H1 (cell line): Measurements from ENCODE around the gene CHD3. TPM values are rescaled to one million over a fixed set of nuclear protein-coding genes. Genes with fewer than 3 reads are reported as not detected.

Source experiments
- CTCF ChIA-PET: fragments of 300-600 bp; sonication (Branson Sonifier 250); formaldehyde crosslinking; loops from one replicate; lab custom pipeline; 2021; ENCODE audit not compliant: partially characterized antibody; lab: Charles Lee
- POLR2A ChIA-PET: fragments of 300-600 bp; sonication (Branson Sonifier 250); formaldehyde crosslinking; loops from one replicate; lab custom pipeline; 2021; ENCODE audit warnings: inconsistent platforms; ENCODE audit not compliant: partially characterized antibody; lab: Charles Lee
- DNase-seq, 2 experiments: peaks; one replicate each; pipeline versions ENCODE4 v3.0.0 to v3.0.0-alpha.2; 2010 to 2022; ENCODE audit warnings: low spot score in 2 of 2, low read depth in 1 of 2, mixed read lengths in 1 of 2
- FAIRE-seq: peaks from 2 replicates; lab custom pipeline; 2011; peaks lifted over from hg19 to GRCh38; lab: Jason Lieb, UNC
- H2AFZ ChIP-seq: 2 replicates; pipeline ENCODE4 v1.8.1; 2012; ENCODE audit warnings: low read length, inconsistent platforms
- H2AK5ac ChIP-seq: 2 replicates; pipeline ENCODE4 v1.6.1; 2013; ENCODE audit warnings: low read depth, low read length
- H2BK120ac ChIP-seq: replicated peaks from 2 replicates; pipeline ENCODE3; 2013; ENCODE audit warnings: low read depth, low read length, inconsistent platforms
- H2BK12ac ChIP-seq: 2 replicates; pipeline ENCODE4 v1.6.1; 2013; ENCODE audit warnings: low read depth, low read length
- H2BK15ac ChIP-seq: 2 replicates; pipeline ENCODE4 v1.6.1; 2013; ENCODE audit warnings: low read length
- H2BK20ac ChIP-seq: 2 replicates; pipeline ENCODE4 v1.6.1; 2013; ENCODE audit warnings: low read length
- H2BK5ac ChIP-seq: 2 replicates; pipeline ENCODE4 v1.6.1; 2013; ENCODE audit warnings: low read depth, low read length
- H3K14ac ChIP-seq: 2 replicates; pipeline ENCODE4 v1.6.1; 2013; ENCODE audit warnings: inconsistent platforms; ENCODE audit not compliant: insufficient read length
- H3K18ac ChIP-seq: 2 replicates; pipeline ENCODE4 v1.6.1; 2013; ENCODE audit warnings: low read length; ENCODE audit errors: extremely low read depth
- H3K23ac ChIP-seq: 2 replicates; pipeline ENCODE4 v1.6.1; 2013; ENCODE audit warnings: inconsistent platforms; ENCODE audit not compliant: insufficient read length
- H3K23me2 ChIP-seq: 2 replicates; pipeline ENCODE4 v1.6.1; 2013; ENCODE audit warnings: low read depth, low read length
- H3K27ac ChIP-seq: 2 replicates; pipeline ENCODE4 v1.6.1; 2011; ENCODE audit warnings: low read depth, low read length, inconsistent platforms
- H3K27me3 ChIP-seq, 4 experiments: replicated peaks in 1 of 4; 1 replicate in 1 of 4; 2 replicates in 3 of 4; pipeline versions ENCODE4 v1.6.1 to v1.8.1; 2011 to 2013; ENCODE audit warnings: low read length in 3 of 4, mild to moderate bottlenecking in 3 of 4, inconsistent platforms in 2 of 4, mixed read lengths in 2 of 4, moderate library complexity in 1 of 4; ENCODE audit not compliant: control insufficient read depth in 3 of 4, insufficient read depth in 3 of 4; ENCODE audit errors: extremely low read depth in 1 of 4
- H3K36me3 ChIP-seq, 4 experiments: 2 replicates each; pipeline versions ENCODE4 v1.6.1 to v1.8.1; 2011 to 2013; ENCODE audit warnings: mild to moderate bottlenecking in 4 of 4, low read length in 3 of 4, moderate library complexity in 2 of 4, control low read depth in 1 of 4, inconsistent platforms in 1 of 4; ENCODE audit not compliant: insufficient read depth in 4 of 4, control insufficient read depth in 2 of 4
- H3K4ac ChIP-seq: replicated peaks from 2 replicates; pipeline ENCODE3; 2013; ENCODE audit warnings: low read length, low read depth, mixed read lengths, inconsistent platforms; ENCODE audit not compliant: insufficient read length
- H3K4me1 ChIP-seq, 4 experiments: replicated peaks in 1 of 4; 1 replicate in 1 of 4; 2 replicates in 3 of 4; pipeline versions ENCODE4 v1.6.1 to v1.8.1; 2011 to 2013; ENCODE audit warnings: low read length in 3 of 4, inconsistent platforms in 2 of 4, mixed read lengths in 1 of 4; ENCODE audit not compliant: insufficient read depth in 4 of 4, control insufficient read depth in 3 of 4
- H3K4me2 ChIP-seq, 2 experiments: 2 replicates each; pipeline versions ENCODE4 v1.6.1 to v1.8.1; 2011 to 2013; ENCODE audit warnings: low read depth in 2 of 2, low read length in 2 of 2, control low read depth in 1 of 2, inconsistent platforms in 1 of 2, mild to moderate bottlenecking in 1 of 2; ENCODE audit not compliant: insufficient read depth in 1 of 2
- H3K4me3 ChIP-seq, 4 experiments: fragments of 200-600, 300-600 bp in 1 of 4; sonication (generic), shearing (Covaris generic), sonication (Bioruptor Twin) in 1 of 4; 2 replicates each; pipeline versions ENCODE4 v1.5.1 to v1.8.1; 2011 to 2016; ENCODE audit warnings: low read length in 4 of 4, low read depth in 3 of 4, control low read depth in 2 of 4, inconsistent platforms in 2 of 4, mild to moderate bottlenecking in 2 of 4, mixed read lengths in 1 of 4, moderate library complexity in 1 of 4; ENCODE audit not compliant: insufficient read depth in 2 of 4; ENCODE audit errors: extremely low read depth in 1 of 4
- H3K56ac ChIP-seq: replicated peaks from 2 replicates; pipeline ENCODE3; 2013; ENCODE audit warnings: low read depth, mild to moderate bottlenecking, mixed read lengths, low read length, inconsistent platforms; ENCODE audit not compliant: insufficient read length
- H3K79me1 ChIP-seq: 2 replicates; pipeline ENCODE4 v1.6.1; 2013; ENCODE audit warnings: low read depth, low read length, control low read depth
- H3K79me2 ChIP-seq, 2 experiments: 2 replicates each; pipeline versions ENCODE4 v1.6.1 to v1.8.1; 2012 to 2013; ENCODE audit warnings: low read length in 2 of 2, mild to moderate bottlenecking in 2 of 2, inconsistent platforms in 1 of 2; ENCODE audit not compliant: insufficient read depth in 2 of 2, control insufficient read depth in 1 of 2
- H3K9ac ChIP-seq, 4 experiments: replicated peaks in 1 of 4; 1 replicate in 1 of 4; 2 replicates in 3 of 4; pipeline versions ENCODE4 v1.6.1 to v1.8.1; 2011 to 2013; ENCODE audit warnings: low read depth in 3 of 4, low read length in 3 of 4, control low read depth in 2 of 4, mild to moderate bottlenecking in 2 of 4, moderate library complexity in 2 of 4, inconsistent platforms in 1 of 4; ENCODE audit errors: extremely low read depth in 1 of 4
- H3K9me3 ChIP-seq, 2 experiments: 2 replicates each; pipeline versions ENCODE4 v1.6.1 to v1.8.1; 2012 to 2013; ENCODE audit warnings: mild to moderate bottlenecking in 2 of 2, moderate library complexity in 2 of 2, control low read depth in 1 of 2, inconsistent platforms in 1 of 2, low read depth in 1 of 2, low read length in 1 of 2, mixed read lengths in 1 of 2; ENCODE audit not compliant: insufficient read depth in 2 of 2
- H4K20me1 ChIP-seq, 2 experiments: replicated peaks in 1 of 2; 2 replicates each; pipeline versions ENCODE3 to v1.8.1; 2011 to 2013; ENCODE audit warnings: inconsistent platforms in 2 of 2, low read length in 2 of 2, mild to moderate bottlenecking in 1 of 2; ENCODE audit not compliant: insufficient read depth in 2 of 2, control insufficient read depth in 1 of 2
- H4K5ac ChIP-seq: 2 replicates; pipeline ENCODE4 v1.6.1; 2013; ENCODE audit warnings: low read length, low read depth, mixed read lengths, inconsistent platforms; ENCODE audit not compliant: insufficient read length
- H4K8ac ChIP-seq: 2 replicates; pipeline ENCODE4 v1.8.0; 2013; ENCODE audit warnings: mild to moderate bottlenecking, moderate library complexity, low read length, inconsistent platforms; ENCODE audit not compliant: insufficient read depth; ENCODE audit errors: extremely low read depth
- H4K91ac ChIP-seq: replicated peaks from 2 replicates; pipeline ENCODE3; 2013; ENCODE audit warnings: low read length, mixed read lengths, inconsistent platforms; ENCODE audit not compliant: insufficient read length
- ATF2 ChIP-seq: IDR thresholded peaks from 2 replicates; pipeline ENCODE4 v1.6.1; 2012; ENCODE audit warnings: low read length, inconsistent platforms
- BACH1 ChIP-seq: IDR thresholded peaks from 2 replicates; pipeline ENCODE4 v1.6.1; 2012; ENCODE audit warnings: low read length, improper control_type of control experiment
- HDAC2 ChIP-seq, 2 experiments: fragments of 300-600 bp in 1 of 2; sonication (generic) in 1 of 2; IDR thresholded peaks; 2 replicates each; pipeline ENCODE4 v1.6.1; 2011 to 2012; ENCODE audit warnings: low read depth in 2 of 2, low read length in 2 of 2, mild to moderate bottlenecking in 2 of 2, moderate library complexity in 2 of 2, borderline replicate concordance in 1 of 2, inconsistent platforms in 1 of 2
- KDM4A ChIP-seq: IDR thresholded peaks from one replicate; pipeline ENCODE4 v1.7.1; 2012; ENCODE audit warnings: low read depth, mild to moderate bottlenecking, moderate library complexity, low read length, inconsistent platforms; ENCODE audit not compliant: severe bottlenecking
- MAX ChIP-seq: IDR thresholded peaks from 2 replicates; pipeline ENCODE4 v1.6.1; 2012; ENCODE audit warnings: inconsistent platforms
- NRF1 ChIP-seq: IDR thresholded peaks from 2 replicates; pipeline ENCODE4 v1.6.1; 2011; ENCODE audit warnings: mild to moderate bottlenecking, low read depth, low read length, improper control_type of control experiment
- POU5F1 ChIP-seq: IDR thresholded peaks from 2 replicates; pipeline ENCODE4 v1.6.1; 2011; ENCODE audit warnings: low read depth, mild to moderate bottlenecking, low read length, moderate library complexity
- RFX5 ChIP-seq: IDR thresholded peaks from 2 replicates; pipeline ENCODE4 v1.6.1; 2011; ENCODE audit warnings: low read depth, low read length, improper control_type of control experiment, borderline replicate concordance
- SP1 ChIP-seq: IDR thresholded peaks from 2 replicates; pipeline ENCODE4 v1.6.1; 2011; ENCODE audit warnings: low read depth, low read length
- SP2 ChIP-seq: IDR thresholded peaks from 2 replicates; pipeline ENCODE4 v1.6.1; 2012; ENCODE audit warnings: mild to moderate bottlenecking, low read length, inconsistent platforms
- TBP ChIP-seq: IDR thresholded peaks from 2 replicates; pipeline ENCODE4 v1.6.1; 2011; ENCODE audit warnings: low read depth, low read length, improper control_type of control experiment
- ZNF274 ChIP-seq: IDR thresholded peaks from 2 replicates; pipeline ENCODE4 v1.7.0; 2012; ENCODE audit warnings: low read length, borderline replicate concordance; ENCODE audit errors: extremely low read depth
- WGBS, 2 experiments: shearing (Covaris generic) in 1 of 2; methylation state at CpG; one replicate each; pipeline versions ENCODE4 v1.1.6 to v1.1.7; 2013 to 2015; ENCODE audit warnings: low lambda C conversion rate in 2 of 2, mixed read lengths in 2 of 2, inconsistent platforms in 1 of 2, low coverage in 1 of 2, missing lambda C conversion rate in 1 of 2; ENCODE audit not compliant: insufficient replicate concordance in 2 of 2, insufficient coverage in 1 of 2, insufficient read length in 1 of 2; ENCODE audit errors: extremely low coverage in 1 of 2, missing lambda C conversion rate in 1 of 2; 5-methylcytosine and 5-hydroxymethylcytosine counted together
- polyA plus RNA-seq, 7 experiments: library from polyadenylated mRNA; depleted of rRNA in 3 of 7; stranded (reverse) in 5 of 7; unstranded in 2 of 7; fragments of >200 nt in 5 of 7; fragments of 200-250 nt in 2 of 7; gene quantifications; 1 replicate in 5 of 7; 2 replicates in 1 of 7; 4 replicates in 1 of 7; pipeline versions ENCODE4 v1.2.1 to v1.2.3, GENCODE V29; 2011 to 2013; ENCODE audit warnings: missing spikeins in 2 of 7, mixed read lengths in 2 of 7
- total RNA-seq: library from RNA; stranded (reverse); fragmentation: NEBNext Ultra II Directional; extraction: Animal tissue kit (Norgen Biotek cat#: 25700); gene quantifications from 2 replicates; pipeline ENCODE4 v1.2.1, GENCODE V29; 2021

The CHD3 gene
- total and polyA plus RNA-seq, 2 of the 8 experiments (the other 6 are each of a cell fraction or from before 2014, with no cell fraction given): 12.3 to 12.9 TPM

- no peak overlapping the region for H2BK20ac ChIP-seq
- H3K79me2 ChIP-seq: no peaks in the 10 kb centered on the region
- no peak overlapping the region for H2BK15ac ChIP-seq
- H4K20me1 ChIP-seq: no peaks in the 10 kb centered on the region
- H2AK5ac ChIP-seq: no peak overlapping the region
- DNase-seq: no peak
- no peak overlapping the region for H2AFZ ChIP-seq
- 86% methylated on average over 2 of the region's 2 CpGs; no CpG with 5 or more reads in 1 of the 2 experiments for WGBS, 2 experiments
- H3K4ac ChIP-seq: no peak overlapping the region
- H3K4me3 ChIP-seq: no peak overlapping the region
- peaks cover 3 to 10% (median 4%) of the 10 kb centered on the region in 4 experiments; a peak in 5 of 8 replicates for H3K36me3 ChIP-seq
- no peaks in the 10 kb centered on the region for H3K4me1 ChIP-seq
- H3K14ac ChIP-seq: no peak overlapping the region
- no peak overlapping the region for H2BK120ac ChIP-seq
- H3K23me2 ChIP-seq: no peaks in the 10 kb centered on the region
- no peak overlapping the region for H4K8ac ChIP-seq
- H2BK5ac ChIP-seq: no peak overlapping the region
- no peak overlapping the region for H4K5ac ChIP-seq
- no peak overlapping the region for H4K91ac ChIP-seq
- ChIA-PET POLR2A (interaction anchor here (1.1 kb wide), 1 partner anchor 19 kb away, joined by 3 read pairs; the partner anchor contains the start of gene NAA38), CTCF (interaction anchor here (1.9 kb wide), 1 partner anchor 14 kb away, joined by 5 read pairs; no protein-coding TSS in a partner anchor)
- H3K27ac ChIP-seq: no peak overlapping the region
- no peak overlapping the region for H3K56ac ChIP-seq
- FAIRE-seq: no peak
- no peak overlapping the region for H2BK12ac ChIP-seq
- H3K9me3 ChIP-seq: no peaks in the 10 kb centered on the region
- no peak overlapping the region for H3K18ac ChIP-seq
- no peaks in the 10 kb centered on the region for H3K27me3 ChIP-seq
- H3K23ac ChIP-seq: no peak overlapping the region
- no peak overlapping the region for H3K4me2 ChIP-seq
- H3K9ac ChIP-seq: no peak overlapping the region
- H3K79me1 ChIP-seq: no peaks in the 10 kb centered on the region
- TF ChIP-seq RFX5: no peak
- no peak for TF ChIP-seq POU5F1
- no peak for TF ChIP-seq SP1
- TF ChIP-seq SP2: no peak
- no peak for TF ChIP-seq ATF2
- TF ChIP-seq ZNF274: no peak
- TF ChIP-seq HDAC2 (IDR thresholded peaks at IDR 0.05; ENCODE audit: borderline replicate concordance in 1 of 2, low read depth in 2 of 2, low read length in 2 of 2): no peak
- no peak for TF ChIP-seq MAX
- no peak for TF ChIP-seq NRF1
- no peak for TF ChIP-seq KDM4A
- no peak for TF ChIP-seq TBP
- TF ChIP-seq BACH1: no peak
Observed at GRCh38 chr17:7875804-7876370, 12.7 kb upstream of the CHD3 start.
